IPS-NIHi7 (cell line): ENCODE data around the gene IQCM.
"Not testable (repeated sequence)": the region's sequence is repeated elsewhere in the genome, so short reads cannot be mapped to it uniquely, and the experiment has no call there.

ENCODE experiments used
- DNase-seq: peaks from one replicate; pipeline ENCODE4 v3.0.0; 2012; ENCODE audit warnings: mixed read lengths; ENCODE audit errors: extremely low spot score

Gene IQCM

DNA sequence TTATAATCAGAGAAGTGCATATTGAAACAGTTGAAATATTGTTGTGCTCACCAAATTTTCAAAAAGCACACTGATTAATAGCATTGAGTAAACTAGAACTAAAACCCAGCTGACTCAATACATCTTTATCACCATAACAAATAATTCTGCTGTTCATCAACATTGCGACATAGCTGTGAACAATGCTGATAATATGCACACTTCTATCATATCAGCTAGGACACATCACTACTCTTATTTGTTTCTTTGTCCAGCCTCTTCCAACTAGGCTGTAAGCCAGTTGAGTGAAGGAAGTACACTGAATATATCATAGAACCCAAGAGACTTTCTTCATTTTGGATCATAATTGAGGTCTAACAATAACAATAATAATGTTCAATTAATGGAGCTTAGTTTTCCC, 349.7 kb downstream of the IQCM start:
- no peak for DNase-seq

- no peak for DNase-seq
These were observed 372.1 kb downstream of the IQCM start for GRCh38 chr4:149443537-149443936.

DNA sequence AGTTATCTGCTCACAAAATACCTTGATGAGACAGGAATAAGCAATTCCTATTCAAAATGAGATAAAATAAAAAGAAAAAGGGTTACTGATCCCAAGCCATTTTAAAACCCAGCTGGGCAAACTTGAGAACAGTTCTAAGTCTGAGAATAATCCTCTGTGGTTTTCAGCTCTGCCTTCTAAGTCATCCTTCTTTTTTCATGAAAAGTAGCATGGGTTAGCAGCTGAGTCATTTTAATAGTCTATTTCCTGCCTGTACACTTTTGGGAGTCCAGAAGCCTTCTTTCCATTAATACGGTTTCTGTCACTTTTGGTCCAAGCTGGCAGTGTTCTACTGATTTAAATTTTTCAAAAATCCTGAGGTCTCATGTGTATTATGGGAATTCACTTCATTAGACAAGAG, 374.3 kb downstream of the IQCM start:
- no peak for DNase-seq

- DNase-seq, result no peak
These were observed 389.2 kb downstream of the IQCM start for GRCh38 chr4:149426461-149426860.

DNA sequence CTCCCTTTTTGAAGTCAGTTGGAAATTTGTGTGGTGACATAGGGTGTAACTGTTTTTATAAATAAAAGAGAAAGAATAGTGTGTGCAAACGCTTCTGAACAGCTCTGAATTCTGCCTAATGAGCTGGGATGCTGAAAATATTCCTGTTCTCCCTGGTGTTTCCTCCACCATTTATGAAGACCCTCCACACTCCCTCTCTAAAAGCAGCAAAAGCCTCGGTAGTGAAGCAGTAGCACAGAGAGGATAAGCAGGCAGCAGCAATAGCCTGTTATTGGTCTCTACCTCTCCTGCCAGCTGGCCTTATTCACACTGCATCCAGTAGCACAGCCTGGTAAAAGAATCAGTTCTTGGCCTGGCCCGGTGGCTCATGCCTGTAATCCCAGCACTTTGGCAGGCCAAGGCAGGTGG, 406.1 kb downstream of the IQCM start:
- no peak for DNase-seq

DNA sequence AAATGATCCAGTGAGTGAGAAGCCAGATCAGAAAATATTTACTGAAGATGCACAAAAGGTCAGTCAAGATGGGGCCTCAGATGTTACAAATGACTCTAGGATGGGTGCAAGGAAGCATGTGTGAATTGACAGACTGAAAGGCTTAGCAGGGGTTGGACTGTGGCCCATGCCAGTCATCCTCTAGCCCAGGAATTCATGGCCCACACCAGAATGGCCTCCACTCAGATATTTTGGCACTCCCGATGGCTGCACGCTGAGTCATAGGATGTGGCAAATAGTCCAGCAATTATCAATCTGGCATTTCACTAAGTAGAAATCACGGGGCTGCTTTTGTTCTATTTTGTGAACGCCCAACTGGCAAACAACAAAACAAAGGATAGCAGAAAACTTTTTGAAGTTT, 406.5 kb downstream of the IQCM start:
- DNase-seq, result no peak

GRCh38 chr4:149404143-149404542, 411.5 kb downstream of the IQCM start:
- DNase-seq, result no peak

DNA sequence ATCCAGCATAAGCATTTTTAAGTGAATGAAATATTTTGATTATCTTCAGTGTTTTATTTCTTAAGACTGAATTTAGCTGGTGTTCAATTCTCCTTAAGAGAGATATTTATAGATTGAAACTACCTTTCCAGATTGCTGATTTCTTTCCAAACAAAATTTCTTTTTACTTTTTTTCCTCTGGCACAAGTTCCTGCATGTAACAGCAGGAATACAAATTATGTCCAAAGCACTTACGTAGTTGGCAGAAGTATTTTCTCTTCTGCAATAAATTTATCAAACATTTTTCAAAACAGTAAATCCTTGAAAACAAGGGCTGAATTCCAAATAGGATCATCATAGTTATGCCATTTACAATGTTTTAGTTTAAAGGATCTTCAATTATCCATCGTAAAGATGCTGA, 412.6 kb downstream of the IQCM start:
- DNase-seq, result no peak

DNA sequence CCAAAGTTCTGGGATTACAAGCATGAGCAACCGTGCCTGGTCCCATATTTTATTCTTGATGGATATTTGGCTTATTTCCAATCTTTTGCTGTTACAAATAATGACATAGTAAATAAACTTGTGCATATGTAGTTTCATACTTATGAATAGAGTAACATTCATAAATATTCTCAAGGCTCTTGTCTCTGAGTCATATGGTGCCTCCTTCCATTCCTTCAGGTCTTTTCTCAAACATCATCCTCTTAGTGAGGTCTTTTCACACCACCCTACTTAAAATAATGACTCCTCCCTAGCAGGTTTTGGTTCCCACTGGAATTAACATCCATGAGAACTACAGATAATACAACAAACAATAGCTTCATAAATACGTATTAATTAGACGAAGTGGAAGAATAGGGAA, 416.6 kb downstream of the IQCM start:
- no peak for DNase-seq

- peak; percentile 71 for DNase-seq
These were observed 444.7 kb downstream of the IQCM start for GRCh38 chr4:149370785-149371420.

GRCh38 chr4:149370002-149370401, 445.6 kb downstream of the IQCM start:
- no peak for DNase-seq

- DNase-seq, result no peak
These were observed 462.4 kb downstream of the IQCM start for GRCh38 chr4:149353241-149353640.

DNA sequence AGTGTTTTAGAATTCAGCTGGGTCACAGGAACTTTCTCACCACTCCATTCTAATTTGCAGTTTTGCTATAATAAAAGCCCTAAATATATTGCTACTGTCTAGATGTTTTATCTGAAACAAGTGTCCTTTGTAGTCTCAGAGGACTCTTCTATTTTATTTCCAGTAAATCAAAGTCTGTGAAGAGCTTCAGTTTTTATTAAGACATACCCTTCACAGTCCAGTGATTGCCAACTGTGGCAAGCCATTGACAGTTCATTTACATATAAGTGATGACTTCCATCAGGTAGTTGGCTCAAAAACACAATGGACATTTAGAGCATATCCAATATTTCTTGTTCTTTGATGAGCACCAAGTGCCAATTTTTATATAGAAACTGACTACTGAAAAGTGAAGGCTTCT, 466.1 kb downstream of the IQCM start:
- DNase-seq, result no peak

GRCh38 chr4:149347139-149347538, 468.5 kb downstream of the IQCM start:
- no peak for DNase-seq

DNA sequence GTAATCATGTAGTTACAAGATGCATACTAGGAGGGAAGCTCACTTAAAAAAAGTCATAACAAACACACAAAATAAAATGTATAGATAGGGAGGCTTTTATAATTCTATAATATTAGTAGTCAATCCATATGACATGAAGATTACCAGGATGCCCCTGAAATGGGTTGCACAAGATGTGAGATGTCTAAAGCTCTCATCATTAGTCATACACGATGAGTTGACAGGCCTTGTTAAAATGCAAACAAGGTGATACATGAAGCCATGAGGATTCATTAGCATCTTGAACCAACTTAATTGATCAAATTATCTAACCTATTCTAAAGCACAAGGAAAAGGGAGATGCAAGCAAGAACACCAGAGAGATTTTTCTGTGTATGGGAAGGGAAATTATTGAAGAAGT, 470.2 kb downstream of the IQCM start:
- DNase-seq, result no peak

DNA sequence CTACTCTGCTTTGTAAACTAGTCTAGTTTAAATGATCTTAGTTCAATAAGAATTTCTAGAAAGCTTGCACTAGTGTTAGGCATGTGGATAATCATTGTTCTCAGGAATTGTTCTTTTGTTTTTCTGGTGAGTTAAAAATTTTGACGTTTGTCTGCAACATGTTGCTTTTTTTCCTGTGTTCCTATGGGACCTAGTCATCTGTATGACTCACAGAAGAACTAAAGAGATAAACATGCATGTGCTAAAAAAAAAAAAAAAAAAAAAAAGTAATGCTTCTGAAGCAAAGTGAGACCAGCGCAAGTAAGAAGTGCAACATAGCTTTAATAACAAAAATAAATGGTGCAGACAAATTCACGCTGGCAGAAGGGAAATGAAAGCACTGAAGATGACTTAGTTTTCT, 471.2 kb downstream of the IQCM start:
- DNase-seq, result no peak

DNA sequence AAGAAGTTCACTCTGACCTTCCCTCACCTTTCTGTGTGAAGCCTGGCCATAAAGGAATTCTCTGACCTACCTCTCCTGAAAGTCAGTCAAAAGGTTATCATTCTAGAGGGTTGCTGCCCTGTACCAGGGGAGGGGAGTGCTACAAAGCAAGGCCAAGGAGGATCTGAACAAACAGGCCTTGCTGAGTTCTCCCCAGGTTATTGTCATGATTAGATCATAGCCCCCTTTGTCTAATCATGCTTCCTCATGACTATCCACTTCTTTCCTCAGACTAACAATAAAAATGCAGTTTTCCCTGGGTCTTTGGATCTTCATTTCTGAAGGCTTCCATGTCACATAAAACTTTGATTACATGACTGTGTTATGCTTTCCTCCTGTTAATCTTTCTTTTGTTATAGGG, 472.0 kb downstream of the IQCM start:
- DNase-seq, result no peak

DNA sequence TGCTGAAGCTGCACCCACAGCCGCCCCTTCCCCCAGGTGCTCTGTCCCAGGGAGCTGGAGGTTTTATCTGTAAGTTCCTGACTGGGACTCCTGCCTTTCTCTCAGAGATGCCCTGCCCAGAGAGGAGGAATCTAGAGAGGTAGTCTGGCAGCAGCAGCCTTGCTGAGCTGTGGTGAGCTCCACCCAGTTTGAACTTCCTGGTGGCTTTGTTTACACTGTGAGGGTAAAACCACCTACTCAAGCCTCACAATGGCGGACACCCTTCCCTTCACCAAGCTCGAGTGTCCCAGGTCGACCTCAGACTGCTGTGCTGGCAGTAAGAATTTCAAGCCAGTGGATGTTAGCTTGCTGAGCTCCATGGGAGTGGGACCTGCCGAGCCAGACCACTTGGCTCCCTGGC, 474.5 kb downstream of the IQCM start:
- not testable (repeated sequence) for DNase-seq

GRCh38 chr4:149328161-149328560, 487.5 kb downstream of the IQCM start:
- DNase-seq, result no peak

DNA sequence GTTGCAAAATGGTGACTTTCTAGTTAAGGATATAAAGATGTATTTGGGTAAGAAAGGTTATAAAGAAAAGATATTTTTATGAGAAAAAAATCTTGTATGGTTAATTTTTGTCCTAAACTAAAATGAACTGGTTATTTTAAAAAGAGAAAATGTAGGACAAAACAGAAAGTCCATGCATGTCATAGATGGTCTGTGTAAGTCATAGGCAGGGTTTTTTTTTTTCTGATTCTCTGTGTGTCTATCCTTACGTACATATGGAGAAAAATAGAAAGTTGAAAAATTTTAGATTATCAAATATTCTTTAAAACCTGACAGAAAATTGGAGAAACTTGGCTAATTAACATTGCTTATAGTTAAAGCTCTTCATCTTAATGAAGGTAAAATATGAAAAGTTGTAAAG, 493.4 kb downstream of the IQCM start:
- no peak for DNase-seq

DNA sequence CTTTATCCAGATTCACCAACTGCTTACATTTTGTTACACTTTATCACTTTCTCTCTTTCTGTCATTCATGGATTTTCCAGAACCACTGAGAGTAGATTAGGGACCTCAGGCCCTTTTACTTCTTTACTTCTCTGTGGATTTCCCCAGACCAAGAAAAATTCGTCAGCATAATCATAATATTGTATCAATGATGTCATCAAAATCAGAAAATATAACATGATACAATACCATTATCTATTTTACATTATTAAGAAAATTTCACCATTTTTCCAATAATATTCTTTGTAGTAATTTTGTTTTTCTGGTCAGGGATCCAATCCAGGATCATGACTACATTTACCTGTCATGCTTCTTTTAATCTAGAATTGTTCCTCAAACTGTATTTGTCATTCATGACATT, 494.2 kb downstream of the IQCM start:
- no peak for DNase-seq

DNA sequence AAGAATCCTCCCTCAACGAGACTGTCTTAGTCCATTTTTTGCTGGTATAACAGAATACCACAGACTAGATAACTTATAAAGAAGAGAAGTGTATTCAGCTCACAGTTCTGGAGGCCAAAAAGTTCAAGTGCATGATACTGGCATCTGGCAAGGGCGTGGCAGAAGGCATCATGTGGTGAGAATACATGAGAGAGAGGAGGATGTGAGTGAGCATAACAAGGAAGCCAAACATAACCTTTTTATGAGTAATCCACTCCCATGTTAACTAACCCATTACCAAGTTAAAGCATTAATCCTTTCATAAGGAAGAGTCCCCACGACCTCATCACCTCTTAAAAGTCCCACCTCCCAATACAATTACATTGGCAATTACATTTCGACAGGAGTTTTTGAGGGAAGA, 504.6 kb downstream of the IQCM start:
- no peak for DNase-seq

GRCh38 chr4:149306537-149306936, 509.1 kb downstream of the IQCM start:
- no peak for DNase-seq
